GM10266 (cell line): ENCODE data around the gene ADAR.
A peak's percentile ranks its signal among the peaks of the same experiment; 100 is the strongest.
"Not testable (repeated sequence)": the region's sequence is repeated elsewhere in the genome, so short reads cannot be mapped to it uniquely, and the experiment has no call there.

Experiments
- DNase-seq: peaks from one replicate; pipeline ENCODE4 v3.0.0; 2012; ENCODE audit errors: extremely low spot score
- CTCF ChIP-seq: IDR thresholded peaks from 2 replicates; pipeline ENCODE4 v1.5.1; 2012; ENCODE audit warnings: mild to moderate bottlenecking, low read depth; ENCODE audit not compliant: control insufficient read depth, insufficient read depth; ENCODE audit errors: missing control alignments

ADAR gene

DNA sequence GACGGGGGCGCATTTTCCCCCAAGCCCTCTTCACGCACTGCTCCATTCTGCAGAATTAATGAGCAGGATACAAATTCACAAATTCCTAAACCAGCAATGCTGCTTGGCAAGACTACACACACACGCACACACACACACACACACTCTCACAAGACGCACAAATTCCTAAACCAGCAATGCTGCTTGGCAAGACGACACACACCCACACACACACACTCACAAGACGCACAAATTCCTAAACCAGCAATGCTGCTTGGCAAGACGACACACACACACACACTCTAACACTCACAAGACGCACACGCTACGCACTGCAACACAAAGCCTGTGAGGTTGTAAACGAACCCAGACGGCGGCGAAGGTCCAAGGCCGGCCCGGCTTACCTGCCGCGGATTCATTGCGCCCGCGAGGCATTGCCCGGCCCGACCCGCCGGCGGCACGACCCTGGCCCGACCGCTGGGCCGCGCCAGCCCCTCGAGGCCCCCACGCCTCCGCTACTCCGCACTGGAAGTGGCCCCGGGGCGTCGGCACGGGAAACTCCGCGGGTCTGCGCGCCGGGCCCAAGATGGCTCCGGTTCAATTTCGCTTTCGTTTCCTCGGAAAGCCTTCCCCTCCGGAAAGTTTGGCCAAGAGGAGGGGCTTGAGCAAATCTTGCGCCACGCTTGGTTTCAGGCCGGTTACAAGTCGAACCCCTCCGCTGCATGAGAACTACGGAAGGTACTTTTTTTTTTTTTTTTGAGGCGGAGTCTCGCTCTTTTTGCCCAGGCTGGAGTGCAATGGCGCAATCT is at the start of gene ADAR:
Gene ADAR, minus strand, starts transcription at position 578 of the 788 bp plus-strand sequence. Its CDS starts 180 bp downstream, at position 398.
- peak; percentile 90 for DNase-seq
- no peak for TF ChIP-seq CTCF

- no peak for TF ChIP-seq CTCF
- no peak for DNase-seq
Measured at GRCh38 chr1:154657556-154657955, 49.6 kb upstream of the ADAR start.

GRCh38 chr1:154652893-154653292 is 44.9 kb upstream of the ADAR start:
- TF ChIP-seq CTCF = no peak
- DNase-seq = no peak

- DNase-seq = not testable (repeated sequence)
Measured at GRCh38 chr1:154644724-154645123, 36.7 kb upstream of the ADAR start.

- no peak for DNase-seq
- no peak for TF ChIP-seq CTCF
Measured at GRCh38 chr1:154641534-154641933, 33.5 kb upstream of the ADAR start.

- TF ChIP-seq CTCF = no peak
- no peak for DNase-seq
Measured at GRCh38 chr1:154639876-154640275, 31.9 kb upstream of the ADAR start.

DNA sequence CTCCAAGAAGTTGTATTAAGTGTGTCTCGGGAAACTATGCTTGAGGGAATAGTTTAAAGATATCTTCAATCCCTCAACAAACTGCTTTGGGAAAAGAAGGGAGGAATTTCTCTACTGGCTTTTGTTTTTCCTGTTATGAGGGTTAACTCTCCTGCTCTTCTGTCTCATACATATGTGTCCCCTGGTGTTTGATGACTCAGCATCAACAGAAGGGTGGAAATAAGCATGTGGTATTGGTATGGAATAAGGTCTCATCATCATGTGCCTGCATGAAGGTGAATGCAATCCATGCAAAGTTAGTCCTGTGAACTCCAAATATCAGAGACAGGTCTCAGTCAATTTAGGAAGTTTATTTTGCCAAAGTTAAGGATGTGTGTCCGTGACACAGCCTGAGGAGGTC is 27.2 kb upstream of the ADAR start:
- no peak for DNase-seq
- no peak for TF ChIP-seq CTCF
